Spleen (tissue), 7 donors: ENCODE data around the gene LINGO4.

ENCODE experiments used
- CTCF ChIP-seq, 11 experiments: fragments of 200-600 bp in 7 of 11; fragments of 450-650 bp in 4 of 11; sonication (generic) in 4 of 11; IDR thresholded peaks in 8 of 11; conservative IDR thresholded peaks in 3 of 11; 1 replicate in 7 of 11; 2 replicates in 4 of 11; pipeline versions ENCODE4 v1.4.0 to v1.8.0; 2016 to 2021; ENCODE audit warnings: antibody characterized with exemption in 11 of 11, inconsistent platforms in 4 of 11, mild to moderate bottlenecking in 1 of 11
- POLR2A ChIP-seq, 3 donors: fragments of 450-650 bp; IDR thresholded peaks; one replicate each; pipeline ENCODE4 v1.5.1; 2017; ENCODE audit warnings: antibody characterized with exemption in 3 of 3, mild to moderate bottlenecking in 1 of 3
- donor health status: DM: no; HTN: no; CAD: no; lungs with moderate emphysema.
- donor health status: DM: no; HTN: no; CAD: no.
- donor health status: DM: no; HTN: no; CAD: no.

GRCh38 chr1:151825204-151825603 lies 20.0 kb upstream of the LINGO4 start:
- TF ChIP-seq CTCF (IDR thresholded peaks at IDR 0.05 in 8 of 11, conservative IDR thresholded peaks at IDR 0.05 in 3 of 11) (no peak), POLR2A (IDR thresholded peaks at IDR 0.05) (no peak)
